ENCODE data around the gene CXCR5.

Gene CXCR5

DNA sequence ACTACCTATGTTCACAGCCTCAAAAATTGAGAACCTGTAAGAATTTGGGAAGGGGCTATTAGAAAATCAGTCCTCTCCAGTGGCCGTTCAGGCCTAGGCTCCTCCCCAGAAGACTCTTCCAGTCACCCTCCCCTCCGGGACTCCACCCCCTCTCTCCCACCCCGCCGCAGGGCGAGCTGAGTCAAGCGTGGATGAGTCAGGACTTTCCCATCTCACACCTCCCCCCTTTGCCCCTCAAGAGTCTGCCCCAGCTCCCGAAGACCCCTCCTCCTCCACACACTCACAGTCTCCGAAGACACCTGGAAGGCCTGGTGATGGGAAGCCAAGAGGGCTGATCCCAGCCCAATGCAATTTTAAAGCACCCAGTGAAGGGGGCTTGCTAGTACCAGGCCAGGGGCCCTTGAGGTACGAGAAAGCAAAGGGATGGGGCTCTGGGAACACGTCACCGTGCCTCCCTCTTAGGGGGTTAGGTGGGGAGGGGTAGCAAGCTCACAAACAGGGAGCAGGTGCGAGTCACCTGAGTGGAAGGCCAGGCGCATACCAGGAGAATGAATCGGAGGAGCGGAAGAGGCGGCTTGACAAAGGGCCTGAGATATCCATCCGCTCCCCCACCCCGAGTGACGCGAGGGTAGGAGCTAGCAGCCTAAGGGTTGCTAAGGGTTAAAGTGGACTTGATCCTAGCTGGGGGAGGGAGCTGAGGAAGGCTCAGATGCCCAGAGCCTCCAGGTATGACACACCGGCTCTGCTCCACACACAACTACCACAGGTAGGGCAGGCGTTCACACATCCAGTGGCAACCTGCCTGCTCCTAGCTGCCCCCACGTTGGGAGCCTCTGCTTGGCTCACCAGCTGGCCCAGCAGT is 28.4 kb downstream of the CXCR5 start:
- in situ Hi-C loops (cut with MboI; ENCODE audit: low sequenced_read_pairs) = no loop called here

DNA sequence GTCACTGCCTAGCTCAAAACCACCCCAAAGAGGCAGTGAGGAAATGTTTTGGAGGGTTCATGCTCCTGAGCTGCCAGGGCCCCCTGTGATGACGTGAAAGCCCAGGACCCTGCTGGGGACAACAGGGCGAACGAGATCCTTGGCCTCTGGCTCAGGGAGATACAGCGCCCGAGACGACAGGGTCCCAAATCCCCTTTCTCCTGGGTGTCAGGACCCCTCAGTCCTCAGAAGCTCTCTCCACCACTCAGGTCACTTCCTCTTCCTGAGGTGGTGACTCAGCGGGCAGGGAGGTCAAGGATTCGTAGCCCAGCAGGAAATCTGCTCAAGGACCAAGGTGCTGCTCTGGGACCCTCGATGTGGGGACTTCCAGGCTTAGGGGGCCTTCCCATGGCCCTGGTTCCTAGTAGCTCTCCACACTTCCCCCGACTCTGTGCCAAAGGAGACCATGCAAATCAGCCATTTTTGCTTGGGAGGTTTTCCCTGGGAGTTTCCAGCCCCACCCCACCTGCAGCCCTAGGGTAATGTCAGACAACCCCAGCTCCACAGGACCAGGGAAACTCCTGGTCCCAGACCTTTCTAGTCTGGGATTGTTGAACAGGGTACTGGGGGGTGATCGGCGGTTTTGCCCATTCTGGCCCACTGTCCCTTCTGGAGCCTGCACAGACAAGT is 29.2 kb downstream of the CXCR5 start:
- in situ Hi-C loops (cut with MboI; ENCODE audit: low sequenced_read_pairs) = no loop called here

DNA sequence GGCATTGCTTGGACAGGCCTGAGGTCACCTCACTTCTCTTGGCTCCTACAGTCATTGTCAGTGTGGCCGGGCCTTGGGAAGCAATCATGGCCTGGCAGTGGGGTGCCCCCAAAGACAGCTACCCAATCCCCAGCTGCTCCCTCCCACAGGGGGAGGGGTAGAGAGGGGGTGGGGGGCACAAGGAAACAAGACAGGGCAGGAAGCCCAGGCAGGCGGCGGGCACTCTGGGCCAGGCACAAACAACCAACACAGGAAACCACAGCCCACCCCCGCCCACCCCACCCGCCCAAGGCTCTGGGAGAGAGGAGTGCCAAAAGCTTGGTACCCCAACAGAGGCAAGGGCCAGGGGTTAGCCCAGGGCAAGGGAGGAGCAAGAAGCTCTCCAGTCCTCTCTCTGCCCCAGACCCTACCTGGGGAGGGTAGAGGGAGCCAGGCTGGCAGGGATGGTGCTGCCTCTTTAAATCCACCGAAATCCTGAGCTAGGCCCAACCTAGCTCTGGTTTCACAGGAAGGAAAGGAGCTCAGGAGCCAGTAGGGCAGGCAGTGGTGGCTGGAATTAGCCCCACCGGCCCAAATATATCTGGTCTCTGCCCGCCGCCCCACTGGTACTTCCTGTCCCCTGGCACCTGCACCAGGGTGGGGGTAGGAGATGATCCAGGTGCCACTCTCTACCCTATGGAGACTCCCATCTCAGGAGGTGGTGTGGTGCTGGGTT is 29.9 kb downstream of the CXCR5 start:
- in situ Hi-C loops (cut with MboI; ENCODE audit: low sequenced_read_pairs) = no loop called here

DNA sequence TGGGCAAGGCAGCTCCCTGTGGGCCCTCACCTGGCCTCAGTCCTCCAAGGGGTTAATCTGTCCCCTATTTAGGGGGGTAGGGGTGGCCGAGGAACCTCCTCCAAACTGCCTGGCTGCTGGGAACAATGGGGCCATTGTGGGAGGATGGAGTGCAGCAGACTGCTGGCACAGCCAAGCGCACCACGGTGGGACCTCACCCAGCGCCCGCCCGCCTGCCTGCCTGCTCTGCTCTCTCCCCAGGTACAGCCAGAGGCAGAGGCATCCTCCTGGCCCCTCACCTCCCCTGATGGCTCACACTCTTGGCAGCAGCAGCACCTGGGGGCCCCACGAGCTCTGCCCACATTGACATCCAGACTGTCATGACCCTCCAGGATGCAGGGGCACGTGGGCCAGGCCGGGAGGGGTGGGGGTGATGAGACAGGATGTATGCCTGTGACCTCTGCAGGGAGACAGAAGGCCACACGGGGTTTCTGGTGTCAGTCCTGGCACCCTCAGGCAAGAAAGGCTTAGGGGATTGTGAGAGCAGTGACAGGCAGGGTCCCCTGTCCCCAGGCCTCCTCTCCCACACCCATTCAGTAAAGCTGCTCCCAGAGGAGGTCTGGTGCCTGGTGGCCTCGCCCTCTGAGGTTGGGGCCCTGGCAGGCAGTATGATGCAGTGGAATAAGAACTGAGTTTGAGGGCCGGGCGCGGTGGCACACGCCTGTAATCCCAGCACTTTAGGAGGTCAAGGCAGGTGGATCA is 30.7 kb downstream of the CXCR5 start:
- in situ Hi-C loops (cut with MboI; ENCODE audit: low sequenced_read_pairs) = no loop called here

DNA sequence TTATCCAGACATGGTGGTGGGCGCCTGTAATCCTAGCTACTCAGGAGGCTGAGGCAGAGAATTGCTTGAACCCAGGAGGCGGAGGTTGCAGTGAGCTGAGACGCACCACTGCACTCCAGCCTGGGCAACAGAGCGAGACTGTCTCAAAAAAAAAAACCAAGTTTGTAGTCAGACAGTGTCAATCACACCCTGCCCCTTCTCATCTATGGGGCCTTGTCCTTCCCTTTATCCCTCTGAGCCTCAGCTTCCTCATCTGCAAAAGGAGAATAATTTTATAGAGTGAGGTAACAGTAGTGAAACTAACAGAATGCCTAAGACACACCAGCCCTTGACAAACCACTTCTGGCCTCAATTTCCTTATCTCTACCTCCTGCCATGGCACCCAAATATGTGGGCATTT is 31.3 kb downstream of the CXCR5 start:
- in situ Hi-C loops (cut with MboI; ENCODE audit: low sequenced_read_pairs) = no loop called here

GRCh38 chr11:118915396-118915795 is 31.7 kb downstream of the CXCR5 start:
- in situ Hi-C loops (cut with MboI; ENCODE audit: low sequenced_read_pairs) = no loop called here

DNA sequence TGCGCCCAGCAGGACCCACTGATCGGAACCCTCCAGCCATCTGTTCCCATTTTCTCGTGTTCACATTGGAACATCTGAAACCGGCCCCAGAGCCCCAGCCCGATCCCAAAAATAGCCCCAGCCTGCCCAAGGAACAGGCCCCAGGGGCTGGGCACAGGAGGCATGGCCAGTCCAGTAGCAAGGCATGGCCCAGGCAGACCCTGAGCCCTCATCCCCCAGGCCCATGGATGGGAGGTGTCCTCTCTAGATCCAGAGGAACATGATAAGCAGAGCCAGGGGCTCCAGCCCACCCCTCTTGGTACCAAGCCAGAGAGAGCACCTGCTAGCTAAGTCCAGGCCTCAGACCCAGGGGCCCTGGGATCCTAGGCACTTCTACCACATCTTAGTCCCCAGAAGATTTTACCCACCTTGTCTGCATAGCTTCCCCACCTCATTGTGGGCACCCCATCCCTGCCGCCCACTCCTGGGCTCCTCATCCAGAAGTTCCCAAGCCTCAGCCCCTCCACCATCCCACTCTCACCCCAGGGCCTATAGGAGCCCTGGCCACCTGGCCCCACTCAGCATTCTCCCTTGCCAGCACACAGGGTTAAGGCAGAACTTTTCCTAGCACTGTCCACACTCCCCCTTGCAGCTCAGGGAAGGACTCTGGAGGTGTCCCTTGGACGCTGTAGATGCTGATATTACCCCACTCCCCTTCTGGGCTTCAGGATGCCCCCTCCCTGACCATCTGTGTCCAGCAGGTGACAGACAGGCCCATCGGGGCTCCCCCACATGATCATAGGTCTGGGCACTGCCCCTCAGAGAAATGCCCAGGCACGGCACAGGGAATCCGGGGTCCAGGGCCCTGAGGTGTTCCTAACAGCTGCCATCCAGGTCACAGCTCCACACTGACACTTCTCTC is 32.5 kb downstream of the CXCR5 start:
- in situ Hi-C loops (cut with MboI; ENCODE audit: low sequenced_read_pairs) = no loop called here

GRCh38 chr11:118916842-118917388 is 33.2 kb downstream of the CXCR5 start:
- in situ Hi-C loops (cut with MboI; ENCODE audit: low sequenced_read_pairs) = no loop called here

DNA sequence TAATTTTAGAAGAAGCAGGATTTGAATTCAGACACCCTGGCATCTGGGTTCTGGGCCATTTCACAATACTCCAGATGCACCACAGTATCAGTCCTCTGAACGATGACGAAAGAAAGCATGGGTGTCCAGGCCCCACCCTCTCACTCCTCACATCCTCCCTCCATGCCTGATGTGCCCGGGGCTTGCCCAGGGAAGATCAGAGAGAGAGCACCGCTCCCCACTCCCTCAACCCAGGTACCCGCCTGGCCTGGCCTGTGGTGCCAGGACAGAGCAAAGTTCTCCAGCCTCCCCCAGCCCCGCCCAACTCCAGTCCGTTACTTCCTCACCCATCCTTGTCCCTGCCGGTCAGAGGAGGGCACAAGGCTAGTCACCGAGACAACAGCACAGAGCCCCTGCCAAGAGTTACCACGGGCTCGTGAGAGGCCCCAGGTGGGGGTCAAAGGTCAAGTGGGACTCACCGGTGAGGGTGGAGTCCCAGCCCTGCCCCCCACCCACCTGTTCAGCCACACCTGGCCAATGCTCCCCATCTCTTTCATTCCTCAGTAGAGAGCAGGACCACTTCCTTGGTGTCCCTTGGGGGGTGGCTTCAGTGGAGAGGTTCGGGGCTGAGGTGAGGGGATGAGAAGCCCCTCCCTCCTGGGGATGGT is 33.9 kb downstream of the CXCR5 start:
- in situ Hi-C loops (cut with MboI; ENCODE audit: low sequenced_read_pairs) = no loop called here

DNA sequence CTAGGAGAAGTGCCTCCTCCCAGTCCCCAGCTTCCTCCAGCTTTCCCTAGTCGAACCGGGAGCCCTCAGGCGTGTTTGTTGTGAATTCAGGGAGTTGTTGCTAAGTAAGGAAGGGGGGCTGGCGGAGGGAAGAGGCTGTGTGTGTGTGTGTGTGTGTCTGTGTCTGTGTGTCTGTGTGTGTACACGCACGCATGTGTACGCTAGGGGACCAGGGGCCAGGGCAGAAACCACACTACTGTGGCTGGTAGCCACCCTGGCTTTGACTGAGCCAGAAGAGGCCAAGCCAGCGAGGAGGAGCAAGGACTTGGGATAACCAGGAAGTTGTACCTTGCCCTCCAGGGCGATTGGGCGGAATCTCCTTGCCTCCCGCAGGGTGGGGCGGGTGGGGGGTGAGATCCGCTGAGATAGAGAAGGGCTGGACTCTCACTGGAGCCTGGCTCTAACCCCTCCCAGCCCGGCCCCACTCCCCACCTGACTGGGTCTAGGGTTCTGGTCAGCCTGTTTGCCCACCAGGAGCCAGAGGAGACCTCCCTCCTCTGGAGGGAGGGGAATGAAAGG is 34.5 kb downstream of the CXCR5 start:
- in situ Hi-C loops (cut with MboI; ENCODE audit: low sequenced_read_pairs) = no loop called here

DNA sequence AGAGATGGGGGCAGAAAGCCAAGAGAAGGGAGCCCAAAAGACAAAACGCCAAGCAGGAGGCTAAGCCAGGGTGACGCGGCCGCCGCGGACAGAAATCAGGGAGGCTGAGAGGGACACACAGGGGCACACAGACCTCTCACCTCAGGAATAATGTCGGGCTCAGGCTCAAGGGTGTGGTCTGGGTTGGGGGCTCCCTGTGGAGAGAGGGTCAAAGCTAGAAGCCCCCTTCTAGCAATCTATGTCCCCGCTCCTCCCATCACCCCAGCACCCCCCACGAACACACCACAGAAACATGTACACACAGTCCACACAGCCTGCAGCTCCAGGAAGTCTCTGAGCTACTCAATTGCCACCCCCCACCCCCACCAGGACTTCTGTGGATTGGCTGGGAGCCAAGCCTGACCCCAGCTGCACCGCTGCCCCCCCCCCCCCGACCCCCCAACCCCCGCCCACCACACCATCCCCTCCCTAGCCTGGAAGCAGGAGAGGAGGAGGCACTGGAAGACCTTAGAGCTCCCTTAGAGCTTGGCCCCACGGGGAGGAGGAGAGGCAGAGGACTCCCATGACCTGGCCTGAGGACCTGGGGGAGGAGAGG is 35.1 kb downstream of the CXCR5 start:
- in situ Hi-C loops (cut with MboI; ENCODE audit: low sequenced_read_pairs) = no loop called here

DNA sequence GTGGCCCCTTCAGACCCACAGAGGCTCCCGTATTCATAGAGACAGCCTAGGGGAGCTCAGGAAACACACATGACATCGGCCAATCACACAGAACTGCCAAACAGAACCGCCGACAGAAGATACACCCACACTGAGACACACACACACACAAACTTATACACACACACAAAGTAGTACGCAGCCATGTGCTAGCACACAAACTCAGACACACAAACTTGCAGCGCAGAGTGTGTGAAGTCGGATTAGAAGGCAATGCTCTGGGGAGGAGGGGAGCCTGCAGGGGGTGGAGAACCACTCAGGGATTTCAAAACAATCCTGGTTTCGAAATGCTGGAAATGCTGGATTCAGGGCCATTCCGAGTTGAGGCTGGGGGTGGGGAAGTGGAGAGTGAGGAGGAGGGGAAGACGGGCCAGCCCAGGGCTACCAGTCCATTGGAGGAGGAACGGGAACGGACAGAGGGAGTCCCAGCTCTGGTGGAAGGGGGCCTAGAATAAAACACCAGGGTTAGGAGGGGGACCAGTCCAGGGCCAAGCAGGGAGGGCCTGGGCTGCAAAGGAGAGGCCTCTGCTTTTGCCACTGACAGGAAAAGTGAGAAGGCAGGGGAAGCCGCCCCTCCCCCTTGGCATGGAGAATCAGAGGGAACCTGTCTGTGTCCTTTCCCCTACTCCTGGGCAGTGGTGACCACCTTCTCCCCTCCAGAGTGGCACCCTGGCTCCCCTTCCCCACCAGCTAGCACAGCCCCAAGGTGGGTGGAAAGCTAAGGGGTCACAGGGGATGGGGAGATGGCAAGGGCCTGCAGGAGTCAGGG is 37.6 kb downstream of the CXCR5 start:
- in situ Hi-C loops (cut with MboI; ENCODE audit: low sequenced_read_pairs) = no loop called here

DNA sequence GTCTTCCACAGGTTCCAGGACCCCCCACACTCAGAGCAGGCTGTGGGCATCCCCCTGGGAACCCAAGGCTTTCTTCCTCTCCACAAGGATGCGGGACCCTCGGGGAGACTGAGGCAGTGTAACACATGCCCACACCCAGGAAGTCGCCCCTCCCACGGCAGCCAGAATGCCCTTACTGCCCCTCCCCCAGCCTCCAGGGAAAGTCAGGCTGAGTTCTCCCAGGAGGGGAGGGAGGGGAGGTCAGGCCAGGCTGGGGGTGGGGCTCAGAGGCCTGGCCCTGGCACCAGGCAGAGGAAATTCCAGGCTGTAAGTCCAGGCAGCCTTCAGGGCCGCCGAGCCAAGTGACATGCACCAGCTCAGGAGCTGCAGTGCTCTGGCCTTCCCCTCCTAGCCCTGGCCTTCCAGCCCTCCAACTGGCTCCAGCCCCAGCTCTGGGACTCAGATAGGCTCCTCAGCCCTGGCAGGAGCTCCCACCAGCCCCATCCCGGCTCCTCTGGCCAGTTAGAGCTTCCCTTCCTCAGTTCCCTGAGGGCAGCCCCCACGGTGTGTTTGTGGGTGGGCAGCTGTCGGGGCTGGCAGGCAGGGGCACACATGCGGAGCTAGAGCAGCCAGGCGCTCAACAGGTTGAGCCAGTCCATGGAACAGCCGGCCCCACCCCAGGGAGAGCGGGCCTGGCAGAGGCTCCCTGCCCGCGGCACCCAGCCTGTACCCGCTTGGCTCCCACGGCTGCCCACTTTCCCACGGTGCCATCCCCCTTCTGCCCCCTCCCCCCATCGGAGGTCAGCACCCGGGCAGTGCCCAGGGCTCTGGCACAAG is 38.4 kb downstream of the CXCR5 start:
- in situ Hi-C loops (cut with MboI; ENCODE audit: low sequenced_read_pairs) = no loop called here

DNA sequence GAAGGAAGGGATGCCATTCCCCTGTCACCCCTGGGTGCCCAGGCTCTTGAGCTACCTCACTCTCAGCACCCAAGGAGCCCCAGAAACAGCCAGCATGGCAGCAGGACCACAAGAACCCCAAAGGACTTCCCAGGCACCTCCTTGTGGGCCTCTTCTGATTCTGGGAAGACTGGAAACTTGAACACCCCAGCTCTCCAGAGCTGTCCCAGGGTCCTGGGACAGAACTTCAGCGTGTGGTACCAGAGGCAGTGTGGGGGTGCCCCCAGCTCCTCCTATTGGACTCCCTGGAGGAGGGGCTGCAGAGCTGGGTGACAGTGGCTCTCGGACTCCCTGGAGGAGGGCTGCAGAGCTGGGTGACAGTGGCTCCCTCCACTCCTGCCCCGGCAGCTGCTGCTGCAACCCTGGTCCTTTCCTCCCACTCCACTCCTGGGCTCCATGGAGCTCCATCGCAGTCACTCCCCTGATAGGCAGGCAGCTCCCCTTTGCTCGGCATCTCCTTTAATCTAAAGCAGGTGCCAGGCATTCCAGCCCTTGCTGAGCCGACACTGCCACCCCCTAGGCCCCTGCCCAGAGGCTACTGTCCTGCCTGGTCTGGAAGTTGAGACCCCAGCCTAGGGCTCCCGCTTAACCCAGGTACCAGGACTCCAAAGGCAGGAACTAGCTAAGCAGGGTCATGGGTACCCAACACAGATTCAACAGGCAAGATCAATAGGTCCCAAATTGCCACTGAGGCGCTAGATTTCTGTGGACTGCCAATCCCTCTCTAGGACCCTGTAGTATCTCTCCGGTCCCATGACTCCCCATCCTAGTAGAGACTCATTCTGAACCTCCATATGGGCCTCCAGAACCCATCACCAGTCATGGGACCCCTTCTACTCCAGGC is 39.3 kb downstream of the CXCR5 start:
- in situ Hi-C loops (cut with MboI; ENCODE audit: low sequenced_read_pairs) = no loop called here

DNA sequence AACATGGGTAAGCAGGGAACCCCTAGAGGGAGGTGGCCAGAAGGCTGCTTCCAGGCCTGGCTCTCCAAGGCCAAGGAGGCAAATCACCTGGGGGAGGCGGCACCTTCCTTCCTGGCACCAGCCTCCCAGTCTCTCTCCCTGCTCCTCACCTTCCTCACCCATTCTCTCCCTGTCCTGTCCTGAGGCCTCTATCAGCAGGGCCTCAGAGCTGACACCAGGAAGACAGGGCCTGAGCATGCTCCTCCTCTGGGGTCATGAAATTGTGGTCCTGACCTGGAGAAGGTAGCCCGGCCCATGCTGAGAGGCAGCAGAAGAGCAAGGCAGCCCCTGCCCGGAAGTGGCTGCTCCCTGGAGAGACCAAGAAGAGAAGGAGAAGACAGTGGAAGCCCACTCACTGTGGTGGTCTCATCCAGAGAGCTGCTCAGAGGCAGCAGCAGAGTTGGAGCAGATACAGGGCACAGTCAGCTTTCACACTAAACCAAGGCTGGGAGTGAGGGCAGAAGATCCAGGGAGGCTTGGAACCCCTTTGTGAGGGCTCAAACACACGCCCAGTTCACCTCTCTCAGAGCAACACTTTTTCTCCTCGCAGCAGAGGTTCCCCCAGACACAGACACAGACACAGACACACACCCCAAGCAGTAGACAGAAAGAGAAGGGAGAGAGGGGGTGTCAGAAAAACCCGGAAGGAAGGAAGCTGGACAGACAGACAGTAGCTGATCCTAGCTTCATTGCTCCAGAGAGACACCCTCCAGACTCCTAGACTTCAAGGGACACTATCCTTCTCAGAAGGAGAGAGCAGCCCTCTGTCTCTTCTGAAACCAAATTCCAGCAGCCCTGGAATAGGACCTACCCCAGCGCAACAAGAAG is 40.3 kb downstream of the CXCR5 start:
- in situ Hi-C loops (cut with MboI; ENCODE audit: low sequenced_read_pairs) = no loop called here

Measured in HL-60/S4 treated with phorbol 12-myristate 13-acetate at 8.2 ng/mL for 4 days and 3 days (cell line).